Uterus (tissue), 4 donors: ENCODE results near the gene SCN5A. TPM values are rescaled to one million over a fixed set of nuclear protein-coding genes. Genes with fewer than 3 reads are reported as not detected.

Experiments
- DNase-seq, 2 donors: peaks; one replicate each; pipeline ENCODE4 v3.0.0-alpha.2; 2019 to 2020
- H3K27ac ChIP-seq, 2 donors: fragments of 200-600 bp; sonication (generic); 1 replicate in 1 of 2; 2 replicates in 1 of 2; pipeline ENCODE4 v1.5.1; 2016 to 2018
- H3K27me3 ChIP-seq, 2 donors: fragments of 200-600 bp; sonication (generic); one replicate each; pipeline ENCODE4 v1.5.1; 2018 to 2019; ENCODE audit warnings: control low read depth in 1 of 2
- H3K36me3 ChIP-seq, 2 donors: fragments of 200-600 bp; sonication (generic); one replicate each; pipeline ENCODE4 v1.5.1; 2019; ENCODE audit warnings: control low read depth in 1 of 2
- H3K4me1 ChIP-seq, 2 donors: fragments of 200-600 bp; sonication (generic); one replicate each; pipeline ENCODE4 v1.5.1; 2018 to 2019; ENCODE audit warnings: control low read depth in 1 of 2
- H3K4me3 ChIP-seq, 2 donors: fragments of 200-600 bp; sonication (generic); 1 replicate in 1 of 2; 2 replicates in 1 of 2; pipeline ENCODE4 v1.5.1; 2018 to 2019; ENCODE audit warnings: mild to moderate bottlenecking in 1 of 2
- H3K9me3 ChIP-seq, 2 donors: fragments of 200-600 bp; sonication (generic); one replicate each; pipeline ENCODE4 v1.5.1; 2019; ENCODE audit warnings: control low read depth in 1 of 2
- CTCF ChIP-seq, 4 experiments: fragments of 200-600 bp in 2 of 4; fragments of 450-650 bp in 2 of 4; sonication (generic) in 2 of 4; IDR thresholded peaks; one replicate each; pipeline ENCODE4 v1.5.1; 2016 to 2019; ENCODE audit warnings: antibody characterized with exemption in 4 of 4, mild to moderate bottlenecking in 2 of 4, moderate library complexity in 1 of 4
- POLR2A ChIP-seq, 2 donors: fragments of 450-650 bp; IDR thresholded peaks; one replicate each; pipeline ENCODE4 v1.6.1; 2016; ENCODE audit warnings: antibody characterized with exemption in 2 of 2, mild to moderate bottlenecking in 1 of 2, moderate library complexity in 1 of 2
- intact Hi-C: fragments of 100-400 bp; cut with DNase I; formaldehyde crosslinking; loops from one replicate; pipeline ENCODE4 v1.15.1; 2023; ENCODE audit warnings: low total_unique reads
- total RNA-seq, 4 donors: library from RNA; depleted of rRNA in 3 of 4; stranded (reverse); fragments of >200 nt in 3 of 4; gene quantifications; one replicate each; pipeline versions ENCODE4 v1.1.0 to v1.2.4, GENCODE V29; 2014 to 2023
- donor health status: DM: yes; HTN: yes; CAD: no.

The SCN5A gene
- total RNA-seq, 4 donors from 2014 or later: under 0.01 to 3.2 (median 1.6) TPM; not detected in 1

- intact Hi-C loops: no loop called here
- H3K27me3 ChIP-seq: no peaks in the 10 kb centered on the region
- no peak overlapping the region for H3K4me3 ChIP-seq
- no peak for TF ChIP-seq POLR2A (IDR thresholded peaks at IDR 0.05)
- no peak for TF ChIP-seq CTCF (IDR thresholded peaks at IDR 0.05)
- H3K36me3 ChIP-seq: no peaks in the 10 kb centered on the region
- no peaks in the 10 kb centered on the region for H3K9me3 ChIP-seq
- H3K4me1 ChIP-seq: no peaks in the 10 kb centered on the region
- H3K27ac ChIP-seq: no peak overlapping the region
- DNase-seq: no peak
Observed at GRCh38 chr3:38545550-38545949, 103.9 kb downstream of the SCN5A start.

GRCh38 chr3:38544926-38545325, 104.6 kb downstream of the SCN5A start:
- Histone ChIP-seq H3K27ac (no peak overlapping the region), H3K36me3 (no peaks in the 10 kb centered on the region), H3K27me3 (no peaks in the 10 kb centered on the region), H3K4me3 (no peak overlapping the region), H3K9me3 (no peaks in the 10 kb centered on the region), H3K4me1 (no peaks in the 10 kb centered on the region)
- no peak for DNase-seq
- TF ChIP-seq CTCF (IDR thresholded peaks at IDR 0.05): no peak
- TF ChIP-seq POLR2A (IDR thresholded peaks at IDR 0.05): no peak
- intact Hi-C loops: no loop called here

DNA sequence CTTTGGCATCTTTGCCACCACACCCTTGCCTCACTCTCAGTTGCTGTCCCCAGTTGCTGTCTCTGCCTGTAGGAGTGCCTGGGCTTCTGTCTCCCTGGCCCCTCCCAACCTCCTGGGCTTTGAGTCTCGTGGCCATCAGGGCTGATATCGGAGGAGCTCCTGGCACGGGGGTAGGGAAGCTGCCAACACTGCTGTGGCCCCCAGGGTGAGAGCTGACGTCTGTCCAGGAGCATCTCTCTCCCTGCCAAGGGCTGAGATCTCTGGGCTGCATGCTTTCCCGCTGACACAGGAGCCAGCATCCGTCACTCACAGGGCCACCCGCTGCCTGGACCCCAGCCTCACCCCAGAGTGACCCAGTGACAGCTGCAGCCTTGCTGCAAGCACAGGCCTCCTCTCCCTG, 105.9 kb downstream of the SCN5A start:
- Histone ChIP-seq H3K9me3 (no peaks in the 10 kb centered on the region), H3K27ac (no peak overlapping the region), H3K4me1 (no peaks in the 10 kb centered on the region), H3K27me3 (no peaks in the 10 kb centered on the region), H3K4me3 (no peak overlapping the region), H3K36me3 (no peaks in the 10 kb centered on the region)
- no peak for DNase-seq
- intact Hi-C loops: no loop called here
- no peak for TF ChIP-seq CTCF (IDR thresholded peaks at IDR 0.05)
- no peak for TF ChIP-seq POLR2A (IDR thresholded peaks at IDR 0.05)

DNA sequence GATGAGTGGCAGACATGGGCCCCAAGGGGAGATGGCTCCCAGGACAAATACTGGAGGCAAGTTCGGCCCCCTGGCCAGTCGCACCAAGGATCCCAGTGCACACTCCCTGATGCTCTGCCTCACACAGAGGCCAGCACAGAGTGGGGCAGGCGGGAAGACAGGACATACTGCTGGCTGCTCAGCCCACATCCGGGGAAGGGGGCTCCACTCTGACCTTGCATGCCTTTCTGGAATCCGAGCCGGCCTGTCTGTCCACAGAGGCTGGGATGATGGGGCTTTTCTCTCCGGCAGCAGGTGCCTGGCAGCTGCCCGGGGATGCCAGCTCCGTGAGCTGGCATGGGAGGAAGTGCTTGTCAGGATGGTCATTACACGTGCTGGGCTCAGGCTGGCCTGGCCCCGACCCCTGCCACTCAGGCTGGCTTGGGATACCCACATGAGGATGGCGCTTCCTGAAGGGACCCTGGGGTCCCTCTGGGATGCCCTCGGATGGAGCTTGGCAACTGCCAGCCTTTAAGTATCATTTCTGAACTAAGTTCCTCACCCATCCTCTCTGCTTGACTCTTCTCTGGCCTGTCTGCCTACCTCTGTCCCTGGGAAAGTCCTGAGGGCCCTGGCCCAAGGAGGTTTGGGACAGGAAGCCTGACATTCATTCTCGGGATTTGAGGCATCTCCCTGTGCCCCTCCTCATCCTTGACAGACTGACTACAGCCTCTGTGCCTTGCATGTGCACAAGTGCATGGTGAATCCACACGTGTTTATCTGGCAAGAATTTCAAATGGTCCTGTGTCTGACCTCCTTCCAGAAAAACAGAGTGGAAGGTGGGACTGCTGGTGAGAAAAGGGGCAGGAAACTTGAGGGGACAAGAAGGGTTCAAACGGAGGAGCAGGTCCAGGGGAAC, 106.8 kb downstream of the SCN5A start:
- no peak for DNase-seq
- Histone ChIP-seq H3K27ac (no peak overlapping the region), H3K27me3 (no peaks in the 10 kb centered on the region), H3K4me3 (no peak overlapping the region), H3K36me3 (no peaks in the 10 kb centered on the region), H3K4me1 (no peaks in the 10 kb centered on the region), H3K9me3 (no peaks in the 10 kb centered on the region)
- intact Hi-C loops: no loop called here
- TF ChIP-seq CTCF (IDR thresholded peaks at IDR 0.05) (no peak), POLR2A (IDR thresholded peaks at IDR 0.05) (no peak)

- Histone ChIP-seq H3K27me3 (no peaks in the 10 kb centered on the region), H3K4me1 (no peaks in the 10 kb centered on the region), H3K36me3 (no peaks in the 10 kb centered on the region), H3K27ac (no peak overlapping the region), H3K9me3 (no peaks in the 10 kb centered on the region), H3K4me3 (no peak overlapping the region)
- intact Hi-C loops: no loop called here
- DNase-seq: no peak
- TF ChIP-seq POLR2A (IDR thresholded peaks at IDR 0.05) (no peak), CTCF (IDR thresholded peaks at IDR 0.05) (no peak)
Observed at GRCh38 chr3:38541806-38542205, 107.7 kb downstream of the SCN5A start.
